ENCODE results near the gene LANCL3. TPM values are rescaled to one million over a fixed set of nuclear protein-coding genes. Genes with fewer than 3 reads are reported as not detected.

The LANCL3 gene
- total and polyA plus RNA-seq, 2 donors (not counting 1 experiment from before 2014, with no cell fraction given) = 0.04 to 0.12 TPM

GRCh38 chrX:37714479-37714878 is 143.0 kb downstream of the LANCL3 start:
- no peaks in the 10 kb centered on the region for H3K9me3 Mint-ChIP-seq (ENCODE audit: insufficient read depth)
- intact Hi-C loops (cut with micrococcal nuclease) = no loop called here
- ChIA-PET POLR2A (no interaction called here), CTCF (no interaction called here)
- Histone ChIP-seq H3K27ac (ENCODE audit: low read length in 2 of 2) (no peak overlapping the region), H2AFZ (ENCODE audit: insufficient read depth, low read depth, low read length, poor library complexity, severe bottlenecking) (no peak overlapping the region), H3K4me3 (ENCODE audit: control extremely low read depth in 1 of 5, extremely low read depth in 1 of 5, insufficient read depth in 1 of 5, low read depth in 2 of 5, low read length in 4 of 5) (no peak overlapping the region), H3K27me3 (replicated peaks in 1 of 4; ENCODE audit: control extremely low read depth in 1 of 4, control insufficient read depth in 3 of 4, insufficient read depth in 4 of 4, low read length in 3 of 4) (peaks cover 0 to 3% (median 0%) of the 10 kb centered on the region in 4 experiments), H3K4me1 (ENCODE audit: control insufficient read depth in 2 of 2, insufficient read depth in 2 of 2, low read length in 2 of 2) (no peaks in the 10 kb centered on the region), H3K79me2 (ENCODE audit: control insufficient read depth, insufficient read depth, low read length) (no peaks in the 10 kb centered on the region), H3K9ac (ENCODE audit: low read length) (no peak overlapping the region), H3K9me3 (ENCODE audit: control extremely low read depth in 1 of 3, control insufficient read depth in 2 of 3, insufficient read depth in 1 of 3, low read length in 2 of 3) (no peaks in the 10 kb centered on the region), H3K4me2 (replicated peaks; ENCODE audit: low read depth, low read length, poor library complexity, severe bottlenecking) (no peak overlapping the region), H4K20me1 (ENCODE audit: control insufficient read depth, insufficient read depth, low read length, poor library complexity, severe bottlenecking) (no peaks in the 10 kb centered on the region), H3K36me3 (replicated peaks in 1 of 2; ENCODE audit: control extremely low read depth in 1 of 2, control insufficient read depth in 1 of 2, extremely low read depth in 1 of 2, insufficient read depth in 2 of 2, low read length in 1 of 2) (no peaks in the 10 kb centered on the region)
- H3K4me3 Mint-ChIP-seq = no peak overlapping the region
- ATAC-seq (ENCODE audit: low read depth) (no peak), DNase-seq (no peak)
- TF ChIP-seq EZH2 (IDR thresholded peaks at IDR 0.05; ENCODE audit: borderline replicate concordance, insufficient read depth, low read depth, low read length, poor library complexity, severe bottlenecking) = no peak
- TF ChIP-seq, protein P1, sequence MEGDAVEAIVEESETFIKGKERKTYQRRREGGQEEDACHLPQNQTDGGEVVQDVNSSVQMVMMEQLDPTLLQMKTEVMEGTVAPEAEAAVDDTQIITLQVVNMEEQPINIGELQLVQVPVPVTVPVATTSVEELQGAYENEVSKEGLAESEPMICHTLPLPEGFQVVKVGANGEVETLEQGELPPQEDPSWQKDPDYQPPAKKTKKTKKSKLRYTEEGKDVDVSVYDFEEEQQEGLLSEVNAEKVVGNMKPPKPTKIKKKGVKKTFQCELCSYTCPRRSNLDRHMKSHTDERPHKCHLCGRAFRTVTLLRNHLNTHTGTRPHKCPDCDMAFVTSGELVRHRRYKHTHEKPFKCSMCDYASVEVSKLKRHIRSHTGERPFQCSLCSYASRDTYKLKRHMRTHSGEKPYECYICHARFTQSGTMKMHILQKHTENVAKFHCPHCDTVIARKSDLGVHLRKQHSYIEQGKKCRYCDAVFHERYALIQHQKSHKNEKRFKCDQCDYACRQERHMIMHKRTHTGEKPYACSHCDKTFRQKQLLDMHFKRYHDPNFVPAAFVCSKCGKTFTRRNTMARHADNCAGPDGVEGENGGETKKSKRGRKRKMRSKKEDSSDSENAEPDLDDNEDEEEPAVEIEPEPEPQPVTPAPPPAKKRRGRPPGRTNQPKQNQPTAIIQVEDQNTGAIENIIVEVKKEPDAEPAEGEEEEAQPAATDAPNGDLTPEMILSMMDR (IDR thresholded peaks at IDR 0.05) = no peak
- no peaks in the 10 kb centered on the region for H3K27me3 Mint-ChIP-seq
- no peak overlapping the region for H3K27ac Mint-ChIP-seq
- WGBS (ENCODE audit: insufficient coverage) = no CpG with 5 or more reads among the region's 2 CpGs
- H3K4me1 Mint-ChIP-seq = no peaks in the 10 kb centered on the region

DNA sequence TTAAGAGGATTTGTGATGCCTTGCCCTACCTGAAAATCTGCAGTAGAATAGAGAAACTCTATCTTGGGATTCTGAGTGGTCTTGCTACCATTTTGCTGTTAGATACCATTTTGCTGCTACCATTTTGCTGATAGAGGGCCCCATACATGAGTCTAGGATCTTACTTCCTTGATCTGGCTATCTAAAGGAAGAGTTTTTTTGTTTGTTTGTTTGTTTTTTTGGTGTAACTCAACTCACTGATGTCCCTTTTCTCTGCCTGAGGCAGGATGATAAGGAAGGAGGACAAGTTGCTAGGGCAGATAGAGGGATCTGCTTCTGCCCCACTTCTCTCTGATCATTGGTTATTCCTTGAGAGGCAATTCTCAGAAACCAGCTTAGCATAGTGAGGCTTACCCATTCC is 145.1 kb downstream of the LANCL3 start:
- intact Hi-C loops (cut with micrococcal nuclease) = no loop called here
- CTCF ChIA-PET = no interaction called here
- H4K20me1 ChIP-seq (ENCODE audit: control insufficient read depth, insufficient read depth, low read length, poor library complexity, severe bottlenecking) = no peaks in the 10 kb centered on the region
- DNase-seq = no peak
- H3K4me3 ChIP-seq (ENCODE audit: control extremely low read depth in 1 of 5, extremely low read depth in 1 of 5, insufficient read depth in 1 of 5, low read depth in 2 of 5, low read length in 4 of 5) = no peak overlapping the region
- H3K9ac ChIP-seq (ENCODE audit: low read length) = no peak overlapping the region
- Mint-ChIP-seq H3K27ac (no peak overlapping the region), H3K27me3 (no peaks in the 10 kb centered on the region), H3K9me3 (ENCODE audit: insufficient read depth) (no peaks in the 10 kb centered on the region), H3K4me1 (no peaks in the 10 kb centered on the region), H3K4me3 (no peak overlapping the region)
- H3K36me3 ChIP-seq (replicated peaks in 1 of 2; ENCODE audit: control extremely low read depth in 1 of 2, control insufficient read depth in 1 of 2, extremely low read depth in 1 of 2, insufficient read depth in 2 of 2, low read length in 1 of 2) = no peaks in the 10 kb centered on the region
- no peak for ATAC-seq (ENCODE audit: low read depth)
- H3K27ac ChIP-seq (ENCODE audit: low read length in 2 of 2) = no peak overlapping the region
- no peak overlapping the region for H2AFZ ChIP-seq (ENCODE audit: insufficient read depth, low read depth, low read length, poor library complexity, severe bottlenecking)
- H3K4me1 ChIP-seq (ENCODE audit: control insufficient read depth in 2 of 2, insufficient read depth in 2 of 2, low read length in 2 of 2) = no peaks in the 10 kb centered on the region
- no peak overlapping the region for H3K4me2 ChIP-seq (replicated peaks; ENCODE audit: low read depth, low read length, poor library complexity, severe bottlenecking)
- H3K27me3 ChIP-seq (replicated peaks in 1 of 4; ENCODE audit: control extremely low read depth in 1 of 4, control insufficient read depth in 3 of 4, insufficient read depth in 4 of 4, low read length in 3 of 4) = no peaks in the 10 kb centered on the region
- no peaks in the 10 kb centered on the region for H3K9me3 ChIP-seq (ENCODE audit: control extremely low read depth in 1 of 3, control insufficient read depth in 2 of 3, insufficient read depth in 1 of 3, low read length in 2 of 3)
- POLR2A ChIA-PET = no interaction called here
- TF ChIP-seq, protein P1 (IDR thresholded peaks at IDR 0.05) = no peak
- TF ChIP-seq EZH2 (IDR thresholded peaks at IDR 0.05; ENCODE audit: borderline replicate concordance, insufficient read depth, low read depth, low read length, poor library complexity, severe bottlenecking) = no peak
- H3K79me2 ChIP-seq (ENCODE audit: control insufficient read depth, insufficient read depth, low read length) = no peaks in the 10 kb centered on the region

Measured in B cell (primary cell).